K562 (cell line): Measurements from ENCODE around the gene SH3TC1. TPM values are rescaled to one million over a fixed set of nuclear protein-coding genes. Genes with fewer than 3 reads are reported as not detected.

Source experiments
- ATF6 ChIP-seq: sonication (generic); formaldehyde crosslinking; IDR thresholded peaks from 2 replicates; pipeline ENCODE4 v1.4.0; 2020; ENCODE audit warnings: mild to moderate bottlenecking, missing genetic modification reagents
- FUS ChIP-seq: fragments of 200-400 bp; formaldehyde crosslinking; optimal IDR thresholded peaks from 2 replicates; pipeline ENCODE3; 2017; ENCODE audit warnings: low read depth, low read length
- GMEB1 ChIP-seq: fragments of 250-450 bp; sonication (Bioruptor Pico); IDR thresholded peaks from 2 replicates; pipeline ENCODE4 v1.4.0; 2020; ENCODE audit warnings: mild to moderate bottlenecking
- HBP1 ChIP-seq: fragments of 450-650 bp; formaldehyde crosslinking; IDR thresholded peaks from 2 replicates; pipeline ENCODE4 v1.4.0; 2022; ENCODE audit warnings: missing genetic modification characterization
- HNRNPUL1 ChIP-seq: fragments of 200-400 bp; formaldehyde crosslinking; IDR thresholded peaks from 2 replicates; pipeline ENCODE4 v1.6.1; 2017; ENCODE audit warnings: low read length
- IRF1 ChIP-seq: sonication (generic); formaldehyde crosslinking; IDR thresholded peaks from 2 replicates; pipeline ENCODE4 v1.8.0; 2022; ENCODE audit warnings: missing genetic modification reagents, mild to moderate bottlenecking, borderline replicate concordance
- IRF9 ChIP-seq: fragments of 450-650 bp; IDR thresholded peaks from 2 replicates; pipeline ENCODE4 v1.6.1; 2016; ENCODE audit warnings: missing biosample characterization, missing genetic modification characterization
- JUNB ChIP-seq: fragments of 450-650 bp; formaldehyde crosslinking; conservative IDR thresholded peaks from 2 replicates; pipeline ENCODE4 v1.4.0; 2020; ENCODE audit warnings: mild to moderate bottlenecking
- NRF1 ChIP-seq, 2 experiments: fragments of 450-650 bp; IDR thresholded peaks in 1 of 2; conservative IDR thresholded peaks in 1 of 2; 2 replicates each; pipeline ENCODE4 v1.6.1; 2014; ENCODE audit warnings: mild to moderate bottlenecking in 2 of 2
- POLR2B ChIP-seq: fragments of 450-650 bp; IDR thresholded peaks from 2 replicates; pipeline ENCODE4 v1.6.1; 2018; ENCODE audit warnings: low read depth; ENCODE audit not compliant: partially characterized antibody
- STAT5A ChIP-seq: IDR thresholded peaks from 2 replicates; pipeline ENCODE4 v1.6.1; 2012; ENCODE audit warnings: low read length, inconsistent platforms, borderline replicate concordance
- TAF1 ChIP-seq: IDR thresholded peaks from 2 replicates; pipeline ENCODE4 v1.6.1; 2011; ENCODE audit warnings: mild to moderate bottlenecking, low read length, moderate library complexity; ENCODE audit not compliant: insufficient read depth, control insufficient read depth, severe bottlenecking; ENCODE audit errors: extremely low read depth
- TAF7 ChIP-seq: fragments of 450-650 bp; IDR thresholded peaks from 2 replicates; pipeline ENCODE4 v1.6.1; 2016; ENCODE audit warnings: missing genetic modification characterization, missing compliant biosample characterization
- ZBED1 ChIP-seq: IDR thresholded peaks from 2 replicates; pipeline ENCODE4 v1.6.1; 2014
- ZBTB2 ChIP-seq: fragments of 450-650 bp; IDR thresholded peaks from 2 replicates; pipeline ENCODE4 v1.6.1; 2016; ENCODE audit warnings: antibody characterized with exemption
- ZBTB7A ChIP-seq: IDR thresholded peaks from 2 replicates; pipeline ENCODE4 v1.6.1; 2011; ENCODE audit warnings: low read depth, mild to moderate bottlenecking, low read length, moderate library complexity, borderline replicate concordance; ENCODE audit not compliant: control insufficient read depth
- ZNF408 ChIP-seq: fragments of 250-450 bp; sonication (Bioruptor Pico); IDR thresholded peaks from 2 replicates; pipeline ENCODE4 v1.4.0; 2020; ENCODE audit warnings: low read depth, mild to moderate bottlenecking, moderate library complexity
- ZZZ3 ChIP-seq: fragments of 450-650 bp; IDR thresholded peaks from 2 replicates; pipeline ENCODE4 v1.6.1; 2016; ENCODE audit warnings: antibody characterized with exemption, mild to moderate bottlenecking, moderate library complexity
- polyA plus RNA-seq, 8 experiments: library from polyadenylated mRNA; depleted of rRNA in 4 of 8; stranded (reverse) in 5 of 8; unstranded in 3 of 8; fragments of >200 nt; fragmentation: Nextera tagmentation in 2 of 8; fragmentation: Illumina TruSeq in 1 of 8; extraction: Ambion mirVana in 2 of 8; extraction: Trizol in 1 of 8; gene quantifications; 2 replicates each; pipeline versions ENCODE4 v1.2.1 to v1.2.3, GENCODE V29; 2011 to 2014; ENCODE audit warnings: inconsistent platforms in 1 of 8, missing spikeins in 1 of 8
- total RNA-seq, 7 experiments: library from RNA; depleted of rRNA in 6 of 7; stranded (reverse); fragments of >200 nt in 6 of 7; fragmentation: Illumina TruSeq in 2 of 7; extraction: Trizol in 2 of 7; gene quantifications; 2 replicates each; pipeline versions ENCODE4 v1.2.1 to v1.2.3, GENCODE V29; 2011 to 2021; ENCODE audit warnings: low replicate concordance in 1 of 7

Gene SH3TC1
- total and polyA plus RNA-seq, 9 of the 15 experiments (the other 6 are each of a cell fraction or from before 2014, with no cell fraction given) = 0.04 to 2.1 (median 0.48) TPM; not detected in 1

GRCh38 chr4:8252301-8253173 is 53.4 kb downstream of the SH3TC1 start (continued):
- TF ChIP-seq IRF1 = no peak
- TF ChIP-seq HNRNPUL1 = no peak
- no peak for TF ChIP-seq ZZZ3
- 0 out of 2 replicates have a peak, but pooled peaks have one; percentile 32 for TF ChIP-seq ZBED1
- peak; percentile 45; the same call in 1 of the 2 replicates for TF ChIP-seq STAT5A
- no peak for TF ChIP-seq FUS
- TF ChIP-seq JUNB (CRISPR knock-in tag) = no peak
- no peak for TF ChIP-seq ZBTB7A
- no peak for TF ChIP-seq POLR2B
- peak in 1 of 2 experiments; percentile 9; a peak in 1 of 4 replicates for TF ChIP-seq NRF1 (conservative IDR thresholded peaks at IDR 0.05 in 1 of 2, IDR thresholded peaks at IDR 0.05 in 1 of 2)
- no peak for TF ChIP-seq TAF1
- no peak; the same call in 1 of the 2 replicates for TF ChIP-seq GMEB1 (CRISPR knock-in tag)
- no peak for TF ChIP-seq ATF6 (CRISPR knock-in tag)
- no peak for TF ChIP-seq IRF9 (tag)
- no peak for TF ChIP-seq HBP1 (CRISPR knock-in tag)
- no peak for TF ChIP-seq ZNF408 (CRISPR knock-in tag)
- TF ChIP-seq TAF7 = peak; percentile 43; the same call in 1 of the 2 replicates
- TF ChIP-seq ZBTB2 = no peak
